Measurements from ENCODE around the gene PACC1.
A peak's percentile ranks its signal among the peaks of the same experiment; 100 is the strongest.

The PACC1 gene

DNA sequence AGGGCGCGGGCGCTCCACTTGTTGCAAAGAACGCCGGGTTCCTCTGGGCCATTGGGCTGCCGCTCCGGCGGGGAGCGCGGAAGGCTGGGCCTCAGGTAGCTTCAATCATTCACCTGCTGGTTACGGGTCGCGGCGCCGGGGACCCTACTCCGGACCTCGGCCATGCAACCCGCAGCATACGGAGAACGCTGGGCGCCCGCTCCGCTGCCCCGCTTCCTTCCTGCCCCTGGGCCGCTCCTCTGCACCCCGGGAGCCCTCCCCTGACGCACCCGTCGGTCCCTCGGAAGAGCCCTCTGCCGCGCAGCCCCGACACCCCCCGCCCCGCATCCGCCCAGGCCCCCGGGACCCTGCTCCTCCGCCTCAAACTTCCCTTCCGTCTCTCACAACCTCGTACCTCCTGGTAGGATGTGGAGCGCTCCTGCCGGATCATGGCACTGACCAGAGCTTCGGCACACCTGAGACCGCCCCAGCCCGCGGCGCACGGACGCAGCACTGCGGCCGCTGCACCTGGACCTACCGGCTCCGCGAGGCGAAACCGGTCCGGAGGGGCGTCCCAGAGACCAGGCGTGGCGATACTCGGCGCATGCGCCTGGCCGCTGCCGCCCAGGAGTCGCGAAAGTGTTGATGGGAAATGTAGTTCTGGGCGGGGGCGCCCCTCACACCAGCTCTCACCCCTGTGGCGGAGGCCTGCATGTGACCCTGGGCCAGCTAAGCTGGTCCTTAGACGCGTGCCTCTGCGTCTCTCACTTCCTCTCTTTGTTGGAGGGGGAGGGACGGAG, at the start of gene PACC1:
TSS of gene PACC1 (minus strand) at position 559 of the 779 bp plus-strand sequence. CDS start at position 430, 129 bp downstream.
- Histone ChIP-seq H3K79me2 (ENCODE audit: insufficient read depth, low read depth) (no peaks in the 10 kb centered on the region; the same call in 1 of the 2 replicates), H3K4me1 (ENCODE audit: low read depth, poor library complexity, severe bottlenecking) (peaks cover 10% of the 10 kb centered on the region), H3K27me3 (ENCODE audit: insufficient read depth, low read depth) (no peaks in the 10 kb centered on the region), H3K27ac (no peak within 1 kb of the TSS), H3K4me2 (peak within 1 kb of the TSS; percentile 53), H3K36me3 (ENCODE audit: insufficient read depth) (0 out of 2 replicates have a peak, but pooled peaks cover 7% of the 10 kb centered on the region), H4K20me1 (ENCODE audit: insufficient read depth) (no peaks in the 10 kb centered on the region), H2AFZ (ENCODE audit: low read depth) (peak within 1 kb of the TSS; percentile 94), H3K9ac (peak within 1 kb of the TSS; percentile 49; the same call in 1 of the 2 replicates), H3K4me3 (IDR thresholded peaks at IDR 0.05; ENCODE audit: insufficient read depth, low read depth, low read length) (peak within 1 kb of the TSS; percentile 98)
- no peak; the same call in 1 of the 2 replicates for TF ChIP-seq CTCF (conservative IDR thresholded peaks at IDR 0.05; ENCODE audit: low read depth, low read length)

GRCh38 chr1:212463565-212464285, 49.0 kb upstream of the PACC1 start:
- no peak for TF ChIP-seq CTCF (conservative IDR thresholded peaks at IDR 0.05; ENCODE audit: low read depth, low read length)
- no peaks in the 10 kb centered on the region for H3K27me3 ChIP-seq (ENCODE audit: insufficient read depth, low read depth)

GRCh38 chr1:212461916-212462660, 47.4 kb upstream of the PACC1 start:
- no peaks in the 10 kb centered on the region for H3K36me3 ChIP-seq (ENCODE audit: insufficient read depth)
- no peak overlapping the region for H2AFZ ChIP-seq (ENCODE audit: low read depth)
- H3K79me2 ChIP-seq (ENCODE audit: insufficient read depth, low read depth): no peaks in the 10 kb centered on the region
- no peak overlapping the region for H3K27ac ChIP-seq
- no peak for TF ChIP-seq CTCF (conservative IDR thresholded peaks at IDR 0.05; ENCODE audit: low read depth, low read length)
- H3K9ac ChIP-seq: no peak overlapping the region
- H3K4me1 ChIP-seq (ENCODE audit: low read depth, poor library complexity, severe bottlenecking): peaks cover 7% of the 10 kb centered on the region
- H4K20me1 ChIP-seq (ENCODE audit: insufficient read depth): no peaks in the 10 kb centered on the region
- no peak overlapping the region for H3K4me3 ChIP-seq (IDR thresholded peaks at IDR 0.05; ENCODE audit: insufficient read depth, low read depth, low read length)
- H3K4me2 ChIP-seq: no peak overlapping the region
- H3K27me3 ChIP-seq (ENCODE audit: insufficient read depth, low read depth): no peaks in the 10 kb centered on the region

More at GRCh38 chr1:212463565-212464285, 49.0 kb upstream of the PACC1 start:
- H4K20me1 ChIP-seq (ENCODE audit: insufficient read depth): no peaks in the 10 kb centered on the region
- peaks cover 3% of the 10 kb centered on the region for H3K4me1 ChIP-seq (ENCODE audit: low read depth, poor library complexity, severe bottlenecking)
- no peak overlapping the region for H3K27ac ChIP-seq
- no peaks in the 10 kb centered on the region for H3K36me3 ChIP-seq (ENCODE audit: insufficient read depth)
- no peak overlapping the region for H3K4me2 ChIP-seq
- no peak overlapping the region for H2AFZ ChIP-seq (ENCODE audit: low read depth)
- no peaks in the 10 kb centered on the region for H3K79me2 ChIP-seq (ENCODE audit: insufficient read depth, low read depth)
- H3K9ac ChIP-seq: no peak overlapping the region
- no peak overlapping the region for H3K4me3 ChIP-seq (IDR thresholded peaks at IDR 0.05; ENCODE audit: insufficient read depth, low read depth, low read length)

DNA sequence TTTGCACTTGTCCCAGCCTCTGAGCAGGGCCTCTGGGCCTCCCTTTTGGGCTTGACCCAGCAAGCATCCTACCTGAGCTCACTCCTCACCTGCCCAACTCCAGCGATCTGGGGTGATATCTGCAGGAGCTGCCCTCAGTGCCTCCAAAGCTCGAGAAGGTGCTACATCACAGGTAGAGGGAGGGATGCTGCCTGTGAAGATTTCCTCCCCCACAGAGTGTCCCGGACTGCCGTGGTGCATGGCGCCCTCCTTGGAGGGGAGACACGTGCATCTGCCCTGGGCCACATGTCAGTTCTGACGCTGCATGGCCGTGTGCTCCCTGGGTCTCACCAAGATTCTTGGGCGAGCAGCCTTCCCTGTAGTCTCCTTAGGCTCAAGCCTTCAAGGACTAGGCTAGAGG, 45.7 kb upstream of the PACC1 start:
- no peak overlapping the region for H3K27ac ChIP-seq
- H3K4me2 ChIP-seq: no peak overlapping the region
- H3K36me3 ChIP-seq (ENCODE audit: insufficient read depth): no peaks in the 10 kb centered on the region
- H3K4me3 ChIP-seq (IDR thresholded peaks at IDR 0.05; ENCODE audit: insufficient read depth, low read depth, low read length): no peak overlapping the region
- H3K79me2 ChIP-seq (ENCODE audit: insufficient read depth, low read depth): no peaks in the 10 kb centered on the region
- no peaks in the 10 kb centered on the region for H4K20me1 ChIP-seq (ENCODE audit: insufficient read depth)
- no peak overlapping the region for H2AFZ ChIP-seq (ENCODE audit: low read depth)
- H3K27me3 ChIP-seq (ENCODE audit: insufficient read depth, low read depth): no peaks in the 10 kb centered on the region
- no peak for TF ChIP-seq CTCF (conservative IDR thresholded peaks at IDR 0.05; ENCODE audit: low read depth, low read length)
- H3K9ac ChIP-seq: no peak overlapping the region
- peaks cover 11% of the 10 kb centered on the region for H3K4me1 ChIP-seq (ENCODE audit: low read depth, poor library complexity, severe bottlenecking)

All from KMS-11 (cell line).